K562 (cell line): ENCODE results near the gene LCLAT1. TPM values are rescaled to one million over a fixed set of nuclear protein-coding genes. Genes with fewer than 3 reads are reported as not detected.

Source experiments
- CREM ChIP-seq: IDR thresholded peaks from 2 replicates; pipeline ENCODE4 v1.6.1; 2014; ENCODE audit warnings: antibody characterized with exemption, low read depth
- CXXC5 ChIP-seq: fragments of 250-450 bp; sonication (Bioruptor Pico); IDR thresholded peaks from 2 replicates; pipeline ENCODE4 v1.8.0; 2022; ENCODE audit warnings: inconsistent platforms, mild to moderate bottlenecking, moderate library complexity
- E2F6 ChIP-seq, 2 experiments: IDR thresholded peaks; 2 replicates each; pipeline ENCODE4 v1.6.1; 2011; ENCODE audit warnings: borderline replicate concordance in 1 of 2, control low read depth in 1 of 2, low read depth in 1 of 2, low read length in 1 of 2, mild to moderate bottlenecking in 1 of 2, mixed read lengths in 1 of 2, moderate library complexity in 1 of 2; ENCODE audit not compliant: insufficient read depth in 1 of 2, insufficient read length in 1 of 2, poor library complexity in 1 of 2, severe bottlenecking in 1 of 2; ENCODE audit errors: extremely low read depth in 1 of 2
- HMG20B ChIP-seq: fragments of 250-450 bp; sonication (Bioruptor Pico); IDR thresholded peaks from 2 replicates; pipeline ENCODE4 v1.5.0; 2021; ENCODE audit warnings: mild to moderate bottlenecking
- HNRNPLL ChIP-seq: fragments of 200-400 bp; formaldehyde crosslinking; IDR thresholded peaks from 2 replicates; pipeline ENCODE4 v1.6.1; 2017; ENCODE audit warnings: low read length, low read depth, mild to moderate bottlenecking; ENCODE audit not compliant: poor library complexity, severe bottlenecking
- KAT8 ChIP-seq: fragments of 450-650 bp; IDR thresholded peaks from 2 replicates; pipeline ENCODE4 v1.6.1; 2016; ENCODE audit warnings: low read depth, mild to moderate bottlenecking
- KHSRP ChIP-seq: fragments of 450-650 bp; IDR thresholded peaks from 2 replicates; pipeline ENCODE4 v1.6.1; 2017
- NCOA6 ChIP-seq: fragments of 450-650 bp; IDR thresholded peaks from 2 replicates; pipeline ENCODE4 v1.6.1; 2017; ENCODE audit warnings: mild to moderate bottlenecking
- NRF1 ChIP-seq, 2 experiments: fragments of 450-650 bp; IDR thresholded peaks in 1 of 2; conservative IDR thresholded peaks in 1 of 2; 2 replicates each; pipeline ENCODE4 v1.6.1; 2014; ENCODE audit warnings: mild to moderate bottlenecking in 2 of 2
- POLR2H ChIP-seq: IDR thresholded peaks from 2 replicates; pipeline ENCODE4 v1.6.1; 2016; ENCODE audit warnings: missing genetic modification characterization, low read depth, mild to moderate bottlenecking, control low read depth, missing compliant biosample characterization, moderate library complexity
- POU5F1 ChIP-seq: fragments of 150-350 bp; IDR thresholded peaks from 2 replicates; pipeline ENCODE4 v1.6.1; 2014; ENCODE audit warnings: borderline replicate concordance, low read length, low read depth, mild to moderate bottlenecking; ENCODE audit not compliant: partially characterized antibody
- TFAM ChIP-seq: fragments of 250-450 bp; sonication (Bioruptor Pico); conservative IDR thresholded peaks from 2 replicates; pipeline ENCODE4 v1.5.0; 2021; ENCODE audit warnings: mild to moderate bottlenecking, moderate library complexity
- USF1 ChIP-seq: sonication (generic); formaldehyde crosslinking; IDR thresholded peaks from 2 replicates; pipeline ENCODE4 v1.9.0; 2022; ENCODE audit warnings: mild to moderate bottlenecking, missing genetic modification reagents
- ZBTB26 ChIP-seq: fragments of 450-650 bp; formaldehyde crosslinking; IDR thresholded peaks from 2 replicates; pipeline ENCODE4 v1.4.0; 2022; ENCODE audit warnings: missing genetic modification characterization
- ZC3H11A ChIP-seq: IDR thresholded peaks from 2 replicates; pipeline ENCODE4 v1.6.1; 2012; ENCODE audit warnings: low read depth, low read length, improper control_type of control experiment
- ZFP30 ChIP-seq: fragments of 250-450 bp; sonication (Bioruptor Pico); IDR thresholded peaks from 2 replicates; pipeline ENCODE4 v1.8.0; 2022; ENCODE audit warnings: moderate library complexity, mild to moderate bottlenecking, inconsistent platforms, borderline replicate concordance
- ZMIZ1 ChIP-seq, 2 experiments: fragments of 150-350 bp in 1 of 2; IDR thresholded peaks; 2 replicates each; pipeline ENCODE4 v1.6.1; 2012 to 2016; ENCODE audit warnings: low read depth in 2 of 2, low read length in 2 of 2, mild to moderate bottlenecking in 1 of 2, moderate library complexity in 1 of 2
- ZNF253 ChIP-seq: fragments of 250-450 bp; sonication (Bioruptor Pico); conservative IDR thresholded peaks from 2 replicates; pipeline ENCODE4 v1.6.1; 2021; ENCODE audit warnings: mild to moderate bottlenecking
- ZNF511 ChIP-seq: sonication (generic); formaldehyde crosslinking; IDR thresholded peaks from 2 replicates; pipeline ENCODE4 v1.8.0; 2022; ENCODE audit warnings: mild to moderate bottlenecking, missing genetic modification reagents
- polyA plus RNA-seq, 8 experiments: library from polyadenylated mRNA; depleted of rRNA in 4 of 8; stranded (reverse) in 5 of 8; unstranded in 3 of 8; fragments of >200 nt; fragmentation: Nextera tagmentation in 2 of 8; fragmentation: Illumina TruSeq in 1 of 8; extraction: Ambion mirVana in 2 of 8; extraction: Trizol in 1 of 8; gene quantifications; 2 replicates each; pipeline versions ENCODE4 v1.2.1 to v1.2.3, GENCODE V29; 2011 to 2014; ENCODE audit warnings: inconsistent platforms in 1 of 8, missing spikeins in 1 of 8
- total RNA-seq, 7 experiments: library from RNA; depleted of rRNA in 6 of 7; stranded (reverse); fragments of >200 nt in 6 of 7; fragmentation: Illumina TruSeq in 2 of 7; extraction: Trizol in 2 of 7; gene quantifications; 2 replicates each; pipeline versions ENCODE4 v1.2.1 to v1.2.3, GENCODE V29; 2011 to 2021; ENCODE audit warnings: low replicate concordance in 1 of 7

The LCLAT1 gene
- total and polyA plus RNA-seq, 9 of the 15 experiments (the other 6 are each of a cell fraction or from before 2014, with no cell fraction given) = 8.9 to 63.3 (median 25.4) TPM

- TF ChIP-seq ZBTB26 (CRISPR knock-in tag) (no peak), ZMIZ1 (IDR thresholded peaks at IDR 0.05; ENCODE audit: low read depth in 2 of 2, low read length in 2 of 2) (no peak), ZNF253 (no peak), ZC3H11A (no peak), CREM (peak; percentile 99), POLR2H (tag) (no peak), CXXC5 (CRISPR knock-in tag) (peak; percentile 94), POU5F1 (no peak), ZNF511 (CRISPR knock-in tag) (peak; percentile 80; the same call in 1 of the 2 replicates), ZFP30 (CRISPR knock-in tag) (no peak), NRF1 (conservative IDR thresholded peaks at IDR 0.05 in 1 of 2, IDR thresholded peaks at IDR 0.05 in 1 of 2) (peak; percentile 86 to 88), TFAM (CRISPR knock-in tag) (no peak), E2F6 (IDR thresholded peaks at IDR 0.05; ENCODE audit: borderline replicate concordance in 1 of 2, extremely low read depth in 1 of 2, insufficient read depth in 1 of 2, insufficient read length in 1 of 2, low read depth in 1 of 2, low read length in 1 of 2, poor library complexity in 1 of 2, severe bottlenecking in 1 of 2) (peak; percentile 98 to 99), HNRNPLL (peak; percentile 90), USF1 (peak; percentile 45; the same call in 1 of the 2 replicates), KAT8 (no peak; the same call in 1 of the 2 replicates), HMG20B (no peak), KHSRP (peak; percentile 66; the same call in 1 of the 2 replicates), NCOA6 (peak; percentile 72; the same call in 1 of the 2 replicates)
Measured at GRCh38 chr2:30447149-30448045, at the start of gene LCLAT1 (continued).
